HG03442 (cell line): ENCODE data around the gene ZBTB24.
A peak's percentile ranks its signal among the peaks of the same experiment; 100 is the strongest.

Source experiments
- ATAC-seq: cut with Tn5 transposase; IDR thresholded peaks from one replicate; pipeline ENCODE4 v1.9.1; 2021; ENCODE audit warnings: mild to moderate bottlenecking, moderate library complexity; ENCODE audit not compliant: unreplicated experiment

The ZBTB24 gene

DNA sequence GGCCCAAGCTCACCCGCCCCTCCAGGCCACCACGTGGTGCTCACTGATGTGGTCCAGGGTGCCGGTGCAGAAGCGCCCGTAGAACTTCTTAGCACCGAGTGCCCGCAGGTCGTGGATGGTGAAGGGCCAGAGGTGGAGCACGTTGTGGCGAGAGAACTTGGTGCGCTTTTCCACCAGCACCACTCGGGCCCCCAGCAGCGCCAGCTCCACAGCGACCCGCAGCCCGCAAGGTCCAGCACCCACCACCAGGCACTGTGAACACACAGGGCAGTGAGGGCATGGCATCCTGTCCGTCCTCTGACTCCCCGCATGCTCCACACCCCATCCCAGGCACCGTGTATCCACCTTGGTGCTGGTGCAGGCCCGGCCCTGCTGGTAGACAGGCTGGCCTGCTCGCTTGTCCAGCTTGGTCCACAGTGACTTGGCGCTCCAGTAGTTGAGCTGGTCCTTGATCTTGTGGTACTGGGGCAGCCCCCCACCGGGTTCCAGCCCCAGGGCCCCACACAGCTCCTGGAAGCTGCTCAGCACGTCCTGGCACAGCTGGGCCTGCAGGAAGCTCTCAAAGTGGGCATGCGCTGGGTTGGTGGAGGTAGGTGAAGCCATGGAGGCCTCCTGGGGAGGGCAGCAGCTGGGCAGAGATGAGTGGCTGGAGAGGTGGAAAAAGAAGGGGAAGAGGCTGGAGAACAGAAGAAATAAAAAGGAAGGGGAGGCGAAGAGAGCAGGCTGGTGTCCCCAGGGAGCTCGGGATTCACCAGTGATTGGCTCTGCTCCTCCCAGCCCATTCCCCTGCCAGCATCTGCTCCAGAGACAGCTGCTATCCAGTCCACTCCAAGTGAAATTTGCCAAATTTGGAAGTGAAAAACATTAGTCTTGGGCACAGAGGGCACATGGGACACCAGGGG, 29.2 kb downstream of the ZBTB24 start:
- ATAC-seq, result no peak

DNA sequence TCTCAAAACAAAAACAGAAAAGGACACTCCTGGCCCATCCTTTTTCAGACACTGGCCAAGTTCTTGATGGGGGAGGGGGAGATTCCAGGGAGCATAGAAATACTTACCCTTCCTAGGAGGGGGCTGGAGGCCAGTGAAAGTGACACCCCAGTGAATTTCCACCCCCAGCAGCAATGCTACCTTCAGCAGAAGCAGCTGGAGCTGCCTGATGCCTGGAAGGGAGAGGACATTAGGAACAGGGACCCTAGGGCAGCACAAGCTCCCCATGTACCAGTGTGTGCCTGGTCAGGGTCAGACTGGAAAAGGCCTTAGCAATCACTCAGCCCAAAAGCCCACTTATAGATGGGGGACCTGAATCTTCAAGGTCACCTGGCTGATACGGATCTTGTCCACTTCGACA, 29.9 kb downstream of the ZBTB24 start:
- no peak for ATAC-seq

DNA sequence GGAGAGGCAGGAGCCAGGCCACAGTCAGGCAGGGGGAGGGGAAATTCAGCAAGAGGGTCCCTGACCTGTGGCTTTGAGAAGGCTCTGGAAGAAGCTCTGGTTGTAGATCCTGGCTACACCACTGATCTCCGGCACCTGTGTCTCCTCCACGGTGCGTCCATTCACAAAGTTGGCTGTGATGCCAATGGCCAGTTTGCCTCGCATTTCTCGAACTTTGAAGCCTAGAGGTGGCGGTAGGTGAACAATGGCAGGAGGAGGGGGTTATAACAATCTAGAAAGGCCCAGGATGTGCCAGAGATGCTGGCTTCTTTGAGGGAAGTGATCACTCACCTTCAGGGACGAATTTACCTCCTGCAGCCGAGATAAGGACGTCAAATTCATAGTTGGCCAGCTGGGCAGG, 30.8 kb downstream of the ZBTB24 start:
- no peak for ATAC-seq

DNA sequence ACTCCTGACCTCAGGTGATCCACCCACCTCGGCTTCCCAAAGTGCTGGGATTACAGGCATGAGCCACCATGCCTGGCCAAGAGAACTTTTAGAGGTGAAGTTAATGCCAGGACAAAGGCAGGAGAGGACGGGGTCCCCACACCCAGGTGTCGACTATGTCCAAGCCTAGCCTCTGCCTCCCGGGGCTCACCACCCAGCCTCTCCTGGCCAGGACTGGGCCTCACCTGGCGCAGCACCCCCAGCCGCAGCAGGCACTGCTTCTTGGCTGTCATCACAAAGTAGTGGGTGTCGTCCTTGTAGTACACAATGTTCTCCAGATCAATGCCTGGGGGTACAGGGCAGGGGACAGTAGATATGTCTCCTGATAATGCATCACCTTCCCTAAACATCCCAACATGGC, 31.6 kb downstream of the ZBTB24 start:
- no peak for ATAC-seq

DNA sequence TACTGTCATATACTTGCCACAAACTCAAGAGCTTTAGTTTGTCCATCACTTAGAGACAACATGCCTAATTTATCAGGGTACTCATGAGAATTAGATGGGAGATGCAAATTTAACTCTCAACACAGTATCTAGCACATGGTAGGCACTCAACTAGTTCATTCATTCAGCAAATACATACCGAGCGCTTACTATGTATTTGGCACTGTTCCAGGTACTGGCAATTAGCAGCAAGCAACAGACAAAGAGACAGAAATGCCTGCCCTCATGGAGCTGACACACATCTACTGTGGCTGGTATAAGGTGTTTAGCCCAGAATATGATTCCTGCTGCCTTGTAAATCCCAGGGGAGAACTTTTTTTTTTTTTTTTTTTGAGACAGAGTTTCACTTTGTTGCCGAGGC, 32.2 kb downstream of the ZBTB24 start:
- ATAC-seq, result no peak

DNA sequence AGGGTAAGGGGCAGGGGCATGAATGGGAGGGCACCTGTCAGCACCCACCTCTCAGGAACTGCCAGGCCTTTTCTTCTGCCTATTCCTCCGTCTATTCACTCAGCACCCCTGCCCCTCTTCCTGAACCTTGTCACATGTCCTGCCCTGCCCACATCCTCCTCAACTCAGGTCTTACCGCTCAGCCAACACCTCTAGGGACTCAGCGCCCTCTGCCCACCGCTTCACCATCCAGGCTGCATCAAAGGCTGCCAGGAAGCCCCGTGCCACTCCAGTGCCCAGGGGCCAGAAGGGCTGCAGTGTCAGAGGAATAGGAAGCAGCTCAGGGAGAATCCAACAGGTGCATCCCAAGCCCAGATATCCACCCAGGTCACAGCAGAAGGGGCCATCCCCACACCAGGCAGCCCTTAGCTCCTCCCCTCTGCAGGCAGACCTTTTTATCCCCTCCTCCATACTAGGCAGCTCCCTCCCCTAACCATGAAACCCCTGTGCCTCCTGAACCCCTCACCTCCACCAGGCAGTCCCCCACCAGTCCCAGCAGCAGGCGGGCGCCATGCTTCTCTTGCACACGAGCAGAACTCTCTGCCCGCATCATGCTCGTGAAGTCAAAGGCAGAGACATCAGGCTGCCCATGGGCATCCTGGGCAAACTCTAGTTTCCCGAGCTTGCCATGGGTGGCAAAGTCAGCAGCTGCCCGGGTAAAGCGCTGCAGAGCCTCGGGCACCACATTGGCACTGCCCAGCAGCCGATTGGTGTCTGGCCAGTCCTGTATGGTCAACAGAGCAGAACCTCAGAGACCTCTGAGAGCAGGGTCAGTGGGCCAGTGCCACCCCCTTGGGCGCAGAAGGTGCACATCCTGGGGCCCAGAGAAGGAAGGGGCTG, 33.0 kb downstream of the ZBTB24 start:
- no peak for ATAC-seq

DNA sequence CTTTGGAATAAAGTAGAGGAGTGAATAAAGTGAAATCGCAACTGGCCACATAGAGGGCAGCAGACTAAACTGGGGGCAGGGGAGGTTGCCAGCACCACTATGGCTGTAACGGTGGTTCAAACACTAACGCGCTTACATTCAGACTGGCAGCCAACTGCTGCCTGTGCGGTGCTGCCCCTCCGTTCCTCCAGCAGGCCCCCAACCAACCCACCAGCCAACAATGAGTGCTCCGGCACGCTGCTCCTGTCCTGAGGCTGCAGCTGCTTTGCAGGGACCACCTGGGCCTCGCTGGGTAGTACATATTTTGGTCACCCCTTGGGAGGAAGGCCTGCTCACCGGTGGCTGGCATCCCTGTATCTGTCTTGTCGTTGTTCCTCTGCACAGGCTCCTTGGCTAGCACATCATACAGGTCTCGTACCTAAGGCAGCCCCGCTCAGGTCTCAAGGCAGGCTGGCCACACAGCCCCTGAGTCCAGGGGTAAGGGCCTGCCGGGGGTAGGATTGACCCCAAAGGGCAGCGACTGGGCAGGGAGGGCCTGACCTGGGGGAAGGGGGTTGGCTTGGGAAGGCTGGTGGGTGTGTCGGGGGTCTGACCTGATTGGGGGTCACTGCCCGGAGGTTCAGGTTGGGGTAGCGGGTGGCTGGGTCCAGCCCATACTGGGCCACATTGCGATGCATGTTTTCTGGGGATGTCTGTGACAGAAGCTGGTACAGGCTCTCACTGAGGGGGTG, 33.8 kb downstream of the ZBTB24 start:
- ATAC-seq, result no peak

DNA sequence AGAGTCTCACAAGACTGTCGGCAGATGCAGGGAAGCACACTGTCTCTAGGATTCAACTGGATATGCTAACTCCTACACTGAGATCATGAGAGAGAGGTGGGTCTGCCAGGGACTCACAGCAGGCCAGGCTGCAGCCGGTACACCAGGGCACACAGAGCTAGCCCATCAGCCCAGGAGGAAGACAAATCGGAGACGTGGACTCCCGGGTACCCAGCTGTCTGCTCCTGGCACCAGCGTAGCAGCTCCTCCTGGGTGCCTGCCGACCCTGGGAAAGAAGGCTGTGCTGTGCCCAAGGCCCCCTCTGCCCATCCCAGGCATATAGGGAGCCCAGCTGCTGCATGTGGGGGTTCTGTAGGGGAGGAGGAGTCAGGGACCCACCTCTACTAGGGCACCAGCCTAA, 34.4 kb downstream of the ZBTB24 start:
- no peak for ATAC-seq

DNA sequence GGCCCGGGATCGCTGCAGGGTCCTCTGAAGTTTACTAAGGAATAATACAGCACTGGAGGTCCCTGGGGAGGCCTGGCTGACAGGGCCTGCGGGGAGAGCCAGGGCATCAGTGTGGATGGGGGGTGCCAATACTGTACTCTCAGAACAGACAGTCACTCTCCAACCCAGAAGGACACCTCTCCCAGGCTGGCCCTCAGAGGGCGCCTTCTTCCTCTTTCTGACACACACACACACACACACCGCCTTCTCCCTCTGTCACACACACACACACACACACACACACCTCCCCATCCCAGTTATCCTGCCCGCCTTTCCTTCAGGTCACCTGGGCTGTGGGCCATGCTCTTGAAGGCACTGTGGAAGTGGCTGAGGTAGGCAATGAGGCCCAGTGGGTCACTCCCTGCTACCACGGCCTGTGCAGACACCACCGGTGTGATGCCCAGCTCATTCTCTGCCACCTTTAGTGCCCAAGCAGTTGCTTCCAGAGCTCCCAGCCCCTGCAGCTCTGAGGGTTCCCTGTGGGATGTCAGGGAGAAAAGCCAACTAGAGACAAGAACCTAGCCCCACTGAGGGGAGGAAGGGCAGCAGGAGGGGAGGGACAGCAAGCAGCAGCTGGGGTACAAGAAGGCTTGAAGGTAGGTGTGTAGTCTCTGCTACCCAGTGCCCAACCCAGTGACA, 35.0 kb downstream of the ZBTB24 start:
- ATAC-seq, result no peak

DNA sequence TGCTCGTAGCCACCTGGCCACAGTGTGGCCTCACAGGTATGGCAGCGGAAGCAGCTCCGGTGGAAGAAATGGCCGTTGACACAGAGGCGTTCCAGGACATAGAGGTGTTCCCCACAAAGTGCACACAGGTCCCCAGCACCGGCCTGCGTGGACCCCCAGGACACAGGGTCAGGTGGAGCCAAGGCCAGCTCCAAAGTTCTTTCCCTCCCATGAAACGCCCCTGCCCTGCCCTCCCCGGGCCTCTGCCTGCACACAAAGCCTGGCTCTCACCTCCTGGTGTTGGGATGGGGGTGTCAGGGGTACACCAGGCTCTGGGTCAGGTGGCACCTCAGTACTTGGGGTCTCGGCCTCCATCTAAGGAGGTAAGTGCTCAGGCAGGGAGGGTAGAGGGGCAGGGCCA, 35.9 kb downstream of the ZBTB24 start:
- ATAC-seq, result no peak

DNA sequence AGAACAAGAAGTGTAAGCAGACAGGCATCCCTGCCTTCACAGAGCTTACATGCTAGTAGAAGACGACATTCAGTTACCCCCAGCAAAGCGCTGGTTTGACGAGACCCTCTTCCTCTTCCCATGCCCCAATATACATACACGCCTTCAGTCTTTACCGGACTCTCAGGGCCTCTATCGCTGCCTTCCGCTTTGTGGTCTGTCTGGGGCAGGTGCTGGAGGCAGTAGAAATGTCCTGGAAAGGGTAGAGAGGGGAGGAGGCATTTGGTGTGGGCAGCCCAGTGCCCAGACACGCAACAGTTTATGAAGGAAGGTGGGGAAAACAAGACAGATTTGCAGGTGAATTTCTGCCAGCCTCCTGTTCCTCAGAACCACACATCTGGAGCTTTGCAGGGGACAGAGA, 36.5 kb downstream of the ZBTB24 start:
- no peak for ATAC-seq

DNA sequence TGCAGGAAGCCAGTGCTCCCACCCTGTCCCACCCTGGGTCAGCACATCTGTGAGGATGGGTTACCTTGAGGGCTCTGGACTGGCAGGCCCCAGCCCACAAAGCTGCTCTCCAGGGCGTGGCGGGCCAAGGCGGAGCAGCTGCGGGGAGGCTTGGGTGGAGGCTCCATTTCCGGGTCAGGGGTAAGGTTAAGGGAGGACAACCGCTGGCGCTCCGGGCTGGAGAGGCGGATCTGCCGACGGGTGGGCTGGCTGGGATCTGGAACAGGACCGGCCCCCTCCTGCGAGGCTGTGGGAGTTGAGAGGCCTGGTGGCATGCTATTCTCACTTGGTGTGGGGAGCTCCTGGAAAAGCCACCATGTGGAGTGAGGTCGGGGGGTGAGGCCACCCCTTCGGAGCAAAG, 36.9 kb downstream of the ZBTB24 start:
- ATAC-seq, result no peak

DNA sequence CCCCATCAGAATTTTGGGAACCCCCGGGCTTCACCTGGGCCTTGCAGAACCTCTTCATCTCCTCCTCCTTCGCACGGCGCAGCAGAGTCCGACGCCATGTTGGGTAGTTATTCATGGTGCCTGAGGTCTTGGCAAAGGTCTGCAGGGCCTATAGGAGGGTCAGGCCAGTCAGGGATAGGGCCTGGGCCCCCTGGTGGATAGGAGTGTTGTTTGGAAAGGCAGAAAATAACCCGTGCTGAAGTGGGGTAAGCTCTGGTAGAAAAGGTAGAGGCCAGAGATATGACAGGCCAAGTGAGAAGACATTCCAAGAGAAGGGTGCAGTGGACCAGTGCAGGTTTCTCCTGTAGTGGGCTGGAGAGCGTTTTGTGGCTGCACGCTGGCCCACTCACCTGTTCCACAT, 37.6 kb downstream of the ZBTB24 start:
- ATAC-seq, result no peak

DNA sequence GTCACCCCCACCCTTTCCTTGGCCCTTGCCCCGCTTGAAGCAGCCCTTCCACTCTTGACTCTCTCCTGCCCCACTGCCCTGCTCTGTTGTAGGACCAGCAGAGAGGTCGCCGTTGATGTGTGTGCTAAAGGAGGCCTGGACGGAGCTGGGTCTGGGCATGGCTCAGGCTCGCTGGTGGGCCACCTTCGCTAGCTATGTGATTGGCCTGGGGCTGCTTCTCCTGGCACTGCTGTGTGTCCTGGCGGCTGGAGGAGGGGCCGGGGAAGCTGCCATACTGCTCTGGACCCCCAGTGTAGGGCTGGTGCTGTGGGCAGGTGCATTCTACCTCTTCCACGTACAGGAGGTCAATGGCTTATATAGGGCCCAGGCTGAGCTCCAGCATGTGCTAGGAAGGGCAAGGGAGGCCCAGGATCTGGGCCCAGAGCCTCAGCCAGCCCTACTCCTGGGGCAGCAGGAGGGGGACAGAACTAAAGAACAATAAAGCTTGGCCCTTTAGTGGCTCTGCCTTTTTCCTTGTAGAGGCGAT, 39.5 kb downstream of the ZBTB24 start:
- no peak for ATAC-seq

DNA sequence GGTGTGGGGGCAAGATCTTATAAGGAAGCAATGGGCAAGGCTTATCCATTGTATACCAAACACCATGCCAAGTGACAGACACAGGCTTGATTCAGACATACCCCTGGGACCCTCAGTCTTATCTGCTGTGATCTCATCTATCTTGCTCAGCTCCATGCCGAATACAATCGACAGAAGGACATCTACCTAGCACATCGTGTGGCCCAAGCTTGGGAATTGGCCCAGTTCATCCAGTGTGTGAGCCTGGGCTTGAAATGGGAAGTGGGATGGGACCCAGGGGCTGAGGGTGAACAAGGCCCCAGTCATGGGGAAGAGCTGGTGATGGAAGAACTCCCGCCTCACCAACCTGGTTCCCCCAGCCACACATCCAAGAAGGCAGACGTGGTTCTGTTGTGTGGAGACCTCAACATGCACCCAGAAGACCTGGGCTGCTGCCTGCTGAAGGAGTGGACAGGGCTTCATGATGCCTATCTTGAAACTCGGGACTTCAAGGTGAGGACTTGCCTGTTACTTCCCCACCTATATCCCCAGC, 40.6 kb downstream of the ZBTB24 start:
- ATAC-seq, result no peak

DNA sequence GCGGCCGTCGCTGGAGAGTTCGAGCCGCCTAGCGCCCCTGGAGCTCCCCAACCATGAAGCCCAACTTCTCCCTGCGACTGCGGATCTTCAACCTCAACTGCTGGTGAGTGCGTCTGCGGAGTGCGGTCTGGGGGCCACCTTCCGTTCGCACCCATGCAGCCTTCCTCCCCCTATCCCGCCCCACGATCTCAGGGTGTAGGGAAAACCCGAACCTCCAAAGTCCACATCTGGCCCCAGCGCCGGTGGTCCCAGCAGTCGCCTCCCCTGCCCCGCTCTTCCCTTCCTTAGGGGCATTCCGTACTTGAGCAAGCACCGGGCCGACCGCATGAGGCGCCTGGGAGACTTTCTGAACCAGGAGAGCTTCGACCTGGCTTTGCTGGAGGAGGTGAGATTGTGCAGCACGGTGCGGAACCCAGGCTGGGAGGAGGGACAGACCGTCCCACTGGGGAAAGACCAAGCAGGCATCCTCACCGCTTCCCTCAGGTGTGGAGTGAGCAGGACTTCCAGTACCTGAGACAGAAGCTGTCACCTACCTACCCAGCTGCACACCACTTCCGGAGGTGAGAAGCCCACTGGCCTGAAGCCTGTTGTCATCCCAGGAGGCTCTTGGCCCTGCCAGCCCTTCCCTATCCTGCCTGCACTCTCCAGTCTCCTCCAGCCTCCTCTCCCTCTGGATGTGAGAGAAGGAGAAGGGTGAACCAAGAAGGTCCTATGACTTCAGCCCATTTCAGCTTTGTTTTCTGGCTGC, 41.8 kb downstream of the ZBTB24 start:
- peak; percentile 14 for ATAC-seq

DNA sequence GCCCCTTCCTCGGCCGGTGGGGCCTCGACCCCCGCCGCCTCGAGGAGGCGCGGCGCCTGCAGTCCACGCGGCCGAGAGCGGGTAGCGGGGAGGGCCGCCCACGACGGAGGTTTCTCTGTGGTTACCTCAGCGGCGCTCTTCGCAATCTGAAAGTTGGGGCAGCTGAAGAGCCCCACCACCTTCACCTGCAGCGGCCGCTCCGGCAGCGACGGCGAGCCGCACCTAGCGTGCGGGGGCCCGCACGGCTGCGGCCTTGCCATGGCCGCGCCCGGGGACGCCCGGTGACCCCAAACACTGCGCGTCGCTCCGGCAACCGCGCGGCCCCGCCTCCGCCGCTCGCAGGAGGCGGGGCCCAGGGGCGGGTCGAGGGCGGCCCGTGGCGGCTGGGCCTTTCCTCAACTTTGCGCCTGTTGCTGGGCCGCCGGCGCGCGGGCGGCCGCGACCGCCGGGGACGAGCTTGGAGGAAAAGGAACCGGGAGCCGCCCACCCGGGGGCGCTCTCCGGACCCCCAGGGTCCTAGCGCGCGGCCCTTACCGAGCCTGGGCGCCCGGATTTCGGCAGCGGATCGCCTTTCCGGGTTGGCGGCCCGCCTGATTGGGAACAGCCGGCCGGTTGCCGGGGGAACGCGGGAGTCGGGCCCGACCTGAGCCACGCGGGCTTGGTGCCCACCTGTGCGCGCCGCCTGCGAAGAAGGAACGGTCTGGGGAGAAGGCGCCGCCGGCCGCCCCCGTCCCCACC, 42.5 kb downstream of the ZBTB24 start, which contains the start of the genes PPIL6 and SMPD2:
Gene PPIL6, minus strand, starts transcription at position 298 of the 738 bp plus-strand sequence. Its CDS starts 38 bp downstream, at position 260.
Gene SMPD2, plus strand, starts transcription at position 394 of the 738 bp plus-strand sequence. CDS start 398 bp downstream, outside the sequence.
- ATAC-seq, result peak; percentile 82

DNA sequence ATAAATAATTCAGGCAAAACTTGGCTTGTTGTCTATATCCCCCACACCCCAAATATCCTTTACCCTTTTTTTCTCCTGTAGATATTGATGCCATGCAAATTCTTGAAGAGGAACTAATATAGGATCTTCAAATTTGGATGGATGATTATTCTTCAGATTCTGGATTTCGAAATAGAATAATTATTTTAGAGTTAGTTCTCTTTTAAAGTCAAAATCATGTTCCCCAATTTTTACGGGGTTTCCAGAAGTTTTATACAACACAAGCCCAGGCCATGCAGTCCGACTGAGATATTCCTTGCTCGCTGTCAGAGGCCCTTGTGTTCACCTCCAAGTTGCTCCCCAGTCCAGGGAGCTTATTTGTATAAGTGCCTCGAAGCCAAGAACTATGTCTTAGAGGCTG, 47.0 kb downstream of the ZBTB24 start:
- no peak for ATAC-seq

DNA sequence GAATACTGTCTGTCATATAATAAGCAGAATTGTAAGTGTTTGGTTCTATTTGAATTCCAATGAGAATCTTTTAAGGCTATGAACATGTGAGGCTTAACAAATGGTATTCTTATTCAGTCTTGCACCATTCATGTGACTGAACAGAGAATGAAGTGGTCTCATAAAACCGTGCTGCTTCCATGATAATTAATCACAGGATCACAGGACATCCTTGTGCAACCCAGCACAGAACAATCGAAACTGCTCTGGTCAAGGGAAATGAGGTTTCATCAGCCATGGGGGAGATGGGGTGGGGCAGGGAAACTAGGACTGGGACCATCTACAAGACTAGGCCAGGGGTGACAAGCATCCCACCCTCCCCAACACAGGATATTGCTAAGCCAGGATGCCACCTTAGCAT, 48.6 kb downstream of the ZBTB24 start:
- ATAC-seq, result no peak
